IPS-15b (cell line): Measurements from ENCODE around the gene SLC24A3.

ENCODE experiments used
- H3K27me3 ChIP-seq: one replicate; pipeline ENCODE4 v1.6.1; 2013; ENCODE audit warnings: low read length; ENCODE audit not compliant: control insufficient read depth, insufficient read depth
- H3K36me3 ChIP-seq: one replicate; pipeline ENCODE4 v1.6.1; 2013; ENCODE audit warnings: low read length; ENCODE audit not compliant: control insufficient read depth, insufficient read depth
- H3K4me1 ChIP-seq: one replicate; pipeline ENCODE4 v1.6.1; 2013; ENCODE audit warnings: mild to moderate bottlenecking, low read length; ENCODE audit not compliant: control insufficient read depth, insufficient read depth
- H3K4me3 ChIP-seq: one replicate; pipeline ENCODE4 v1.5.1; 2013; ENCODE audit warnings: low read depth, low read length
- H3K9ac ChIP-seq: one replicate; pipeline ENCODE4 v1.6.1; 2013; ENCODE audit warnings: low read depth, mild to moderate bottlenecking, low read length
- H3K9me3 ChIP-seq: one replicate; pipeline ENCODE4 v1.6.1; 2013; ENCODE audit warnings: mild to moderate bottlenecking, low read length; ENCODE audit not compliant: control insufficient read depth, insufficient read depth

SLC24A3 gene

GRCh38 chr20:19259141-19259591, 46.7 kb downstream of the SLC24A3 start:
- Histone ChIP-seq H3K9ac (no peak overlapping the region), H3K36me3 (no peaks in the 10 kb centered on the region), H3K9me3 (no peaks in the 10 kb centered on the region), H3K27me3 (no peaks in the 10 kb centered on the region), H3K4me1 (no peaks in the 10 kb centered on the region), H3K4me3 (no peak overlapping the region)

GRCh38 chr20:19260412-19261090, 48.1 kb downstream of the SLC24A3 start:
- H3K4me1 ChIP-seq, result no peaks in the 10 kb centered on the region
- H3K36me3 ChIP-seq, result no peaks in the 10 kb centered on the region
- no peak overlapping the region for H3K9ac ChIP-seq
- H3K4me3 ChIP-seq, result no peak overlapping the region
- no peaks in the 10 kb centered on the region for H3K27me3 ChIP-seq
- H3K9me3 ChIP-seq, result no peaks in the 10 kb centered on the region

GRCh38 chr20:19264191-19264590, 51.7 kb downstream of the SLC24A3 start:
- H3K4me3 ChIP-seq, result no peak overlapping the region
- H3K9me3 ChIP-seq, result no peaks in the 10 kb centered on the region
- no peak overlapping the region for H3K9ac ChIP-seq
- no peaks in the 10 kb centered on the region for H3K27me3 ChIP-seq
- H3K36me3 ChIP-seq, result no peaks in the 10 kb centered on the region
- H3K4me1 ChIP-seq, result no peaks in the 10 kb centered on the region

- Histone ChIP-seq H3K27me3 (no peaks in the 10 kb centered on the region), H3K9me3 (no peaks in the 10 kb centered on the region), H3K36me3 (no peaks in the 10 kb centered on the region), H3K4me3 (no peak overlapping the region), H3K4me1 (no peaks in the 10 kb centered on the region), H3K9ac (no peak overlapping the region)
Measured at GRCh38 chr20:19265646-19266374, 53.4 kb downstream of the SLC24A3 start.

- H3K4me1 ChIP-seq, result no peaks in the 10 kb centered on the region
- no peaks in the 10 kb centered on the region for H3K27me3 ChIP-seq
- no peak overlapping the region for H3K9ac ChIP-seq
- no peaks in the 10 kb centered on the region for H3K9me3 ChIP-seq
- no peak overlapping the region for H3K4me3 ChIP-seq
- H3K36me3 ChIP-seq, result no peaks in the 10 kb centered on the region
Measured at GRCh38 chr20:19268426-19268825, 56.0 kb downstream of the SLC24A3 start.

GRCh38 chr20:19269737-19270340, 57.4 kb downstream of the SLC24A3 start:
- H3K9ac ChIP-seq, result no peak overlapping the region
- H3K4me3 ChIP-seq, result no peak overlapping the region
- H3K27me3 ChIP-seq, result no peaks in the 10 kb centered on the region
- H3K4me1 ChIP-seq, result no peaks in the 10 kb centered on the region
- H3K36me3 ChIP-seq, result no peaks in the 10 kb centered on the region
- no peaks in the 10 kb centered on the region for H3K9me3 ChIP-seq

- no peaks in the 10 kb centered on the region for H3K36me3 ChIP-seq
- H3K4me3 ChIP-seq, result no peak overlapping the region
- no peaks in the 10 kb centered on the region for H3K27me3 ChIP-seq
- H3K9ac ChIP-seq, result no peak overlapping the region
- H3K9me3 ChIP-seq, result no peaks in the 10 kb centered on the region
- H3K4me1 ChIP-seq, result no peaks in the 10 kb centered on the region
Measured at GRCh38 chr20:19271879-19272651, 59.6 kb downstream of the SLC24A3 start.

- no peaks in the 10 kb centered on the region for H3K9me3 ChIP-seq
- H3K36me3 ChIP-seq, result no peaks in the 10 kb centered on the region
Measured at GRCh38 chr20:19272976-19273654, 60.7 kb downstream of the SLC24A3 start.

GRCh38 chr20:19274001-19274400, 61.6 kb downstream of the SLC24A3 start:
- Histone ChIP-seq H3K4me3 (no peak overlapping the region), H3K4me1 (no peaks in the 10 kb centered on the region), H3K27me3 (no peaks in the 10 kb centered on the region), H3K9me3 (no peaks in the 10 kb centered on the region), H3K9ac (no peak overlapping the region), H3K36me3 (no peaks in the 10 kb centered on the region)

More at GRCh38 chr20:19272976-19273654, 60.7 kb downstream of the SLC24A3 start:
- H3K4me1 ChIP-seq, result no peaks in the 10 kb centered on the region
- H3K27me3 ChIP-seq, result no peaks in the 10 kb centered on the region
- no peak overlapping the region for H3K9ac ChIP-seq
- no peak overlapping the region for H3K4me3 ChIP-seq

- Histone ChIP-seq H3K9ac (no peak overlapping the region), H3K4me1 (no peaks in the 10 kb centered on the region), H3K4me3 (no peak overlapping the region), H3K36me3 (no peaks in the 10 kb centered on the region), H3K9me3 (no peaks in the 10 kb centered on the region), H3K27me3 (no peaks in the 10 kb centered on the region)
Measured at GRCh38 chr20:19274412-19275015, 62.1 kb downstream of the SLC24A3 start.
